ENCODE data around the gene CHI3L1.

DNA sequence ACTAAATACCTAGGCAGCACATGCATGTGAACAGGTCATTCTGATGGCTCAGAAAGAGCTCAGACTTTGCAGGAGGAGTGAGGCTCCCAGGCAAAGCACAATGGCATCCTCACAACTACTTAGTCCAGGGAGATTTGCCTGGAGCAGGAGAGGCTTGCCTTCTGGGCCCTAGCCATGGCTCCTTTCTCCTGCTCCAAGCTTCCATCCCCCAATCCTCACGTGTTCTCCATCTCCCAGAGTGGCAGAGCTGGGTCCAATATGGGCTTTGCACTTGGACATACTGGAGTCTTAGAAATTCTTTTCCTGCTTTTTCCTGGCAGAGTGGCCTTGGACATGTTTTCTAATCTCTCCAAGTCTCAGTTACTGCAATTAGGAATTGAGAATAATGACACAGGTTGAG, 26.7 kb downstream of the CHI3L1 start:
- TF ChIP-seq, protein P1, sequence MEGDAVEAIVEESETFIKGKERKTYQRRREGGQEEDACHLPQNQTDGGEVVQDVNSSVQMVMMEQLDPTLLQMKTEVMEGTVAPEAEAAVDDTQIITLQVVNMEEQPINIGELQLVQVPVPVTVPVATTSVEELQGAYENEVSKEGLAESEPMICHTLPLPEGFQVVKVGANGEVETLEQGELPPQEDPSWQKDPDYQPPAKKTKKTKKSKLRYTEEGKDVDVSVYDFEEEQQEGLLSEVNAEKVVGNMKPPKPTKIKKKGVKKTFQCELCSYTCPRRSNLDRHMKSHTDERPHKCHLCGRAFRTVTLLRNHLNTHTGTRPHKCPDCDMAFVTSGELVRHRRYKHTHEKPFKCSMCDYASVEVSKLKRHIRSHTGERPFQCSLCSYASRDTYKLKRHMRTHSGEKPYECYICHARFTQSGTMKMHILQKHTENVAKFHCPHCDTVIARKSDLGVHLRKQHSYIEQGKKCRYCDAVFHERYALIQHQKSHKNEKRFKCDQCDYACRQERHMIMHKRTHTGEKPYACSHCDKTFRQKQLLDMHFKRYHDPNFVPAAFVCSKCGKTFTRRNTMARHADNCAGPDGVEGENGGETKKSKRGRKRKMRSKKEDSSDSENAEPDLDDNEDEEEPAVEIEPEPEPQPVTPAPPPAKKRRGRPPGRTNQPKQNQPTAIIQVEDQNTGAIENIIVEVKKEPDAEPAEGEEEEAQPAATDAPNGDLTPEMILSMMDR (IDR thresholded peaks at IDR 0.05): no peak
- TF ChIP-seq EP300 (IDR thresholded peaks at IDR 0.05): no peak

All from esophagus muscularis mucosa (tissue), 3 donors.